WTC11 (cell line): ENCODE data around the gene MYL11. TPM values are rescaled to one million over a fixed set of nuclear protein-coding genes. Genes with fewer than 3 reads are reported as not detected.
A peak's percentile ranks its signal among the peaks of the same experiment; 100 is the strongest.

Experiments
- ATAC-seq: fragments of 200-7000 bp; cut with Tn5 transposase; 2 replicates; pipeline ENCODE4 v1.10.0; 2021; ENCODE audit warnings: mild to moderate bottlenecking, moderate library complexity
- CTCF ChIA-PET: fragments of 300-600 bp; sonication (Branson Sonifier 250); formaldehyde crosslinking; loops from one replicate; lab custom pipeline; 2021; ENCODE audit warnings: antibody characterized with exemption; lab: Charles Lee
- POLR2A ChIA-PET: fragments of 350-600 bp; sonication (Branson Sonifier 250); formaldehyde crosslinking; loops from one replicate; lab custom pipeline; 2021; ENCODE audit warnings: antibody characterized with exemption; lab: Charles Lee
- DNase-seq: peaks from one replicate; pipeline ENCODE4 v3.0.0; 2021; ENCODE audit warnings: low spot score
- H3K27ac Mint-ChIP-seq: 2 replicates; pipeline ENCODE4 v1.8.0; 2021; ENCODE audit warnings: mixed read lengths
- H3K27me3 Mint-ChIP-seq: 2 replicates; pipeline ENCODE4 v1.8.0; 2021; ENCODE audit warnings: low read depth, mild to moderate bottlenecking, moderate library complexity, mixed read lengths
- H3K36me3 Mint-ChIP-seq: 2 replicates; pipeline ENCODE4 v1.8.0; 2021; ENCODE audit warnings: mixed read lengths
- H3K4me1 Mint-ChIP-seq: 2 replicates; pipeline ENCODE4 v1.8.0; 2022; ENCODE audit warnings: mixed read lengths
- H3K4me3 Mint-ChIP-seq: 2 replicates; pipeline ENCODE4 v1.8.0; 2021; ENCODE audit warnings: mild to moderate bottlenecking, moderate library complexity, mixed read lengths
- H3K9me3 Mint-ChIP-seq: 2 replicates; pipeline ENCODE4 v1.8.0; 2021; ENCODE audit warnings: mixed read lengths
- FOXP1 ChIP-seq: sonication (generic); formaldehyde crosslinking; IDR thresholded peaks from 2 replicates; pipeline ENCODE4 v1.8.0; 2022; ENCODE audit warnings: missing genetic modification reagents, mild to moderate bottlenecking, moderate library complexity, borderline replicate concordance
- GABPB1 ChIP-seq: sonication (generic); formaldehyde crosslinking; IDR thresholded peaks from 2 replicates; pipeline ENCODE4 v1.8.1; 2023; ENCODE audit warnings: mild to moderate bottlenecking, missing genetic modification reagents
- GTF2I ChIP-seq: fragments of 250-450 bp; sonication (Bioruptor Pico); conservative IDR thresholded peaks from 2 replicates; pipeline ENCODE4 v1.4.0; 2021; ENCODE audit warnings: mild to moderate bottlenecking
- SMAD3 ChIP-seq: sonication (generic); formaldehyde crosslinking; IDR thresholded peaks from 2 replicates; pipeline ENCODE4 v1.8.0; 2022; ENCODE audit warnings: missing genetic modification reagents, mild to moderate bottlenecking, borderline replicate concordance
- SP1 ChIP-seq: sonication (generic); formaldehyde crosslinking; conservative IDR thresholded peaks from 2 replicates; pipeline ENCODE4 v1.8.1; 2022; ENCODE audit warnings: missing genetic modification reagents
- TCF7 ChIP-seq: sonication (generic); formaldehyde crosslinking; IDR thresholded peaks from 2 replicates; pipeline ENCODE4 v1.8.0; 2022; ENCODE audit warnings: mild to moderate bottlenecking, low read depth, missing genetic modification reagents, moderate library complexity
- TP53 ChIP-seq: sonication (generic); formaldehyde crosslinking; IDR thresholded peaks from 2 replicates; pipeline ENCODE4 v1.8.1; 2023; ENCODE audit warnings: mild to moderate bottlenecking, missing genetic modification reagents
- ZBTB21 ChIP-seq: sonication (generic); formaldehyde crosslinking; IDR thresholded peaks from 2 replicates; pipeline ENCODE4 v1.8.1; 2023; ENCODE audit warnings: mild to moderate bottlenecking, missing genetic modification reagents, borderline replicate concordance
- ZNF219 ChIP-seq: sonication (generic); formaldehyde crosslinking; IDR thresholded peaks from 2 replicates; pipeline ENCODE4 v1.8.0; 2023; ENCODE audit warnings: missing genetic modification reagents, mild to moderate bottlenecking, borderline replicate concordance
- ZNF232 ChIP-seq: sonication (generic); formaldehyde crosslinking; IDR thresholded peaks from 2 replicates; pipeline ENCODE4 v1.8.0; 2022; ENCODE audit warnings: mild to moderate bottlenecking, missing genetic modification reagents
- ZNF416 ChIP-seq: fragments of 250-450 bp; sonication (Bioruptor Pico); IDR thresholded peaks from 2 replicates; pipeline ENCODE4 v1.9.0; 2021; ENCODE audit warnings: mild to moderate bottlenecking, inconsistent platforms
- total RNA-seq: library from RNA; stranded (reverse); gene quantifications from 3 replicates; pipeline ENCODE4 v1.2.3, GENCODE V29; 2021
- TF ChIP-seq, protein P1 (sequence below): sonication (generic); formaldehyde crosslinking; IDR thresholded peaks from 2 replicates; pipeline ENCODE4 v1.8.1; 2023; ENCODE audit warnings: mild to moderate bottlenecking, missing genetic modification reagents
- TF ChIP-seq, protein P2 (sequence below): sonication (generic); formaldehyde crosslinking; IDR thresholded peaks from 2 replicates; pipeline ENCODE4 v1.8.0; 2023; ENCODE audit warnings: mild to moderate bottlenecking, missing genetic modification reagents
- TF ChIP-seq, protein P3 (sequence below): sonication (generic); formaldehyde crosslinking; IDR thresholded peaks from 2 replicates; pipeline ENCODE4 v1.8.1; 2023; ENCODE audit warnings: mild to moderate bottlenecking, missing genetic modification reagents, moderate library complexity
- TF ChIP-seq, protein P4 (sequence below): sonication (generic); formaldehyde crosslinking; IDR thresholded peaks from 2 replicates; pipeline ENCODE4 v1.8.0; 2022; ENCODE audit warnings: mild to moderate bottlenecking, missing genetic modification reagents
- TF ChIP-seq, protein P5 (sequence below): sonication (generic); formaldehyde crosslinking; IDR thresholded peaks from 2 replicates; pipeline ENCODE4 v1.8.0; 2022; ENCODE audit warnings: missing genetic modification reagents

Gene MYL11
- total RNA-seq, 1 experiment from 2014 or later = 1.3 TPM

DNA sequence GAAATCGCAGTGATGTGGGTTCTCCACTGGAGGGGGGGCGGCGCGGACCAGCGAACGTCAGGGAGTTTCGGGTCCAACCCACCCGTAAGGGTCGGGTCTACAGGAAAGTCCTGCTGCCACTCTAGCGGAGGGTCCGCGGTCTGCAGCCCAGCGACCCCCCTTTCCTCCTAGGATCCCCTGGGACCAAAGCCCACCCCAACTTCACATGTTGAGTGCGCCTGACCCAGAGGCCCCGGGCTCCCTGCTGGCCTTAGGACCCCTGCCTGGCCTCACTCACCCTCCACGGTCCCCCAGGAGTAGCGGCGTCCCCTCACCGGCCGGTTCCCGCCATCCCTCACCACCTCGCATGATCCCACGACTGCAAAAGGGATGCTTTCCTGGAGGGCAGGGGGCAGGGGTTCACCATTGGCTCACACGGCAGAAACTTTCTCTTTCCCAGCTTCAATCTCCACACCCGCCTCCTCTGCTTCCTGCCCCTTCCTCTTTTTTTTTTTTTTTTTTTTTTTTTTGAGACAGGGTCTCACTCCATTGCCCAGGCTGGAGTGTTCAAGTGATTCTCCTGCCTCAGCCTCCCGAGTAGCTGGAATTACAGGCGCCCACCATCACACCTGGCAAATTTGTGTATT is 4.7 kb downstream of the MYL11 start:
- ATAC-seq (no peak), DNase-seq (no peak)
- no peak for TF ChIP-seq GABPB1
- TF ChIP-seq ZNF416 (CRISPR knock-in tag) = 0 out of 2 replicates have a peak, but pooled peaks have one; percentile 1
- no peak for TF ChIP-seq ZNF219 (CRISPR knock-in tag)
- no peak for TF ChIP-seq FOXP1 (CRISPR knock-in tag)
- TF ChIP-seq, protein P1, sequence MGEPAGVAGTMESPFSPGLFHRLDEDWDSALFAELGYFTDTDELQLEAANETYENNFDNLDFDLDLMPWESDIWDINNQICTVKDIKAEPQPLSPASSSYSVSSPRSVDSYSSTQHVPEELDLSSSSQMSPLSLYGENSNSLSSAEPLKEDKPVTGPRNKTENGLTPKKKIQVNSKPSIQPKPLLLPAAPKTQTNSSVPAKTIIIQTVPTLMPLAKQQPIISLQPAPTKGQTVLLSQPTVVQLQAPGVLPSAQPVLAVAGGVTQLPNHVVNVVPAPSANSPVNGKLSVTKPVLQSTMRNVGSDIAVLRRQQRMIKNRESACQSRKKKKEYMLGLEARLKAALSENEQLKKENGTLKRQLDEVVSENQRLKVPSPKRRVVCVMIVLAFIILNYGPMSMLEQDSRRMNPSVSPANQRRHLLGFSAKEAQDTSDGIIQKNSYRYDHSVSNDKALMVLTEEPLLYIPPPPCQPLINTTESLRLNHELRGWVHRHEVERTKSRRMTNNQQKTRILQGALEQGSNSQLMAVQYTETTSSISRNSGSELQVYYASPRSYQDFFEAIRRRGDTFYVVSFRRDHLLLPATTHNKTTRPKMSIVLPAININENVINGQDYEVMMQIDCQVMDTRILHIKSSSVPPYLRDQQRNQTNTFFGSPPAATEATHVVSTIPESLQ (CRISPR knock-in tag) = no peak
- TF ChIP-seq SP1 (CRISPR knock-in tag) = 0 out of 2 replicates have a peak, but pooled peaks have one; percentile 5
- no peak for TF ChIP-seq ZBTB21 (CRISPR knock-in tag)
- TF ChIP-seq, protein P2, sequence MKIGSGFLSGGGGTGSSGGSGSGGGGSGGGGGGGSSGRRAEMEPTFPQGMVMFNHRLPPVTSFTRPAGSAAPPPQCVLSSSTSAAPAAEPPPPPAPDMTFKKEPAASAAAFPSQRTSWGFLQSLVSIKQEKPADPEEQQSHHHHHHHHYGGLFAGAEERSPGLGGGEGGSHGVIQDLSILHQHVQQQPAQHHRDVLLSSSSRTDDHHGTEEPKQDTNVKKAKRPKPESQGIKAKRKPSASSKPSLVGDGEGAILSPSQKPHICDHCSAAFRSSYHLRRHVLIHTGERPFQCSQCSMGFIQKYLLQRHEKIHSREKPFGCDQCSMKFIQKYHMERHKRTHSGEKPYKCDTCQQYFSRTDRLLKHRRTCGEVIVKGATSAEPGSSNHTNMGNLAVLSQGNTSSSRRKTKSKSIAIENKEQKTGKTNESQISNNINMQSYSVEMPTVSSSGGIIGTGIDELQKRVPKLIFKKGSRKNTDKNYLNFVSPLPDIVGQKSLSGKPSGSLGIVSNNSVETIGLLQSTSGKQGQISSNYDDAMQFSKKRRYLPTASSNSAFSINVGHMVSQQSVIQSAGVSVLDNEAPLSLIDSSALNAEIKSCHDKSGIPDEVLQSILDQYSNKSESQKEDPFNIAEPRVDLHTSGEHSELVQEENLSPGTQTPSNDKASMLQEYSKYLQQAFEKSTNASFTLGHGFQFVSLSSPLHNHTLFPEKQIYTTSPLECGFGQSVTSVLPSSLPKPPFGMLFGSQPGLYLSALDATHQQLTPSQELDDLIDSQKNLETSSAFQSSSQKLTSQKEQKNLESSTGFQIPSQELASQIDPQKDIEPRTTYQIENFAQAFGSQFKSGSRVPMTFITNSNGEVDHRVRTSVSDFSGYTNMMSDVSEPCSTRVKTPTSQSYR (CRISPR knock-in tag) = no peak
- 0 out of 2 replicates have a peak, but pooled peaks have one; percentile 28 for TF ChIP-seq ZNF232 (CRISPR knock-in tag)
- Mint-ChIP-seq H3K4me1 (peaks cover 14% of the 10 kb centered on the region), H3K9me3 (no peaks in the 10 kb centered on the region), H3K4me3 (peak overlapping the region; percentile 96), H3K27ac (peak overlapping the region; percentile 89), H3K36me3 (0 out of 2 replicates have a peak, but pooled peaks cover 2% of the 10 kb centered on the region), H3K27me3 (peaks cover 7% of the 10 kb centered on the region)
- ChIA-PET POLR2A (interaction anchor here (0.8 kb wide), 1 partner anchor 16 kb away, joined by 4 read pairs; the partner anchor contains the start of gene ZNF48), CTCF (interaction anchor here (1.6 kb wide), 2 partner anchors 16 to 30 kb away, joined by 6 to 7 read pairs; partner anchors contain the start of gene ZNF48)

DNA sequence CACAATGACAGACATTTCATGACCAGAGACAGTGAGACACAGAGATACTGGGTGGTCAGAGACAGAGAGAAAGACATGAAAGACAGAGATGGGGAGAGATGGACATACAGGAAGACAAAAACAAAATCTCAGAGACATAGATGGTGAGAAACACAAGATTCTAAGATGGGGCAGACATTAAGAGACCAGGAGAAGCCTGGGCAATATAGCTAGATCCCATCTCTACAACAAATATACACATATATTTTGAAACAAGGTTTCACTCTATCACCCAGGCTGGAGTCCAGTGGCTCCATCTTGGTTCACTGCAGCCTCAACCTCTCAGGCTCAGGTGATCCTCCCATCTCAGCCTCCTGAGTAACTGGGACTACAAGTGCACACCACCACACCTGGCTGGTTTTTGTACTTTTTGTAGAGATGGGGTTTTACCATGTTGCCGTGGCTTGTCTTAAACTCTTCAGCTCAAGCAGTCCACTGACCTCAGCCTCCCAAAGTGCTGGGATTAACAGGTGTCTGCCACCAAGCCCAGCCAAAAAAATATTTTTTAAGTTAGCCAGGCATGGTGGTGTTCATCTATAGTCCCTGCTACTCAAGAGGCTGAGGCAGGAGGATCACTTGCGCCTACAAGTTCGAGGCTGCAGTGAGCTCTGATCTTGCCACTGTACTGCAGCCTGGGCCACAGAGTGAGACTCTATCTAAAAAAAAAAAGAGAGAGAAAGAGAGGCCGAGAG is 5.6 kb downstream of the MYL11 start:
- Mint-ChIP-seq H3K4me1 (peaks cover 14% of the 10 kb centered on the region), H3K36me3 (0 out of 2 replicates have a peak, but pooled peaks cover 2% of the 10 kb centered on the region), H3K4me3 (peak overlapping the region; percentile 96), H3K27me3 (peaks cover 8% of the 10 kb centered on the region)
- DNase-seq = no peak
- CTCF ChIA-PET = no interaction called here
- POLR2A ChIA-PET = no interaction called here
- TF ChIP-seq, protein P2 (CRISPR knock-in tag) = no peak
- no peak for TF ChIP-seq ZBTB21 (CRISPR knock-in tag)
- no peak for TF ChIP-seq TCF7 (CRISPR knock-in tag)
- TF ChIP-seq, protein P3, sequence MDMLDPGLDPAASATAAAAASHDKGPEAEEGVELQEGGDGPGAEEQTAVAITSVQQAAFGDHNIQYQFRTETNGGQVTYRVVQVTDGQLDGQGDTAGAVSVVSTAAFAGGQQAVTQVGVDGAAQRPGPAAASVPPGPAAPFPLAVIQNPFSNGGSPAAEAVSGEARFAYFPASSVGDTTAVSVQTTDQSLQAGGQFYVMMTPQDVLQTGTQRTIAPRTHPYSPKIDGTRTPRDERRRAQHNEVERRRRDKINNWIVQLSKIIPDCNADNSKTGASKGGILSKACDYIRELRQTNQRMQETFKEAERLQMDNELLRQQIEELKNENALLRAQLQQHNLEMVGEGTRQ = no peak
- TF ChIP-seq, protein P4, sequence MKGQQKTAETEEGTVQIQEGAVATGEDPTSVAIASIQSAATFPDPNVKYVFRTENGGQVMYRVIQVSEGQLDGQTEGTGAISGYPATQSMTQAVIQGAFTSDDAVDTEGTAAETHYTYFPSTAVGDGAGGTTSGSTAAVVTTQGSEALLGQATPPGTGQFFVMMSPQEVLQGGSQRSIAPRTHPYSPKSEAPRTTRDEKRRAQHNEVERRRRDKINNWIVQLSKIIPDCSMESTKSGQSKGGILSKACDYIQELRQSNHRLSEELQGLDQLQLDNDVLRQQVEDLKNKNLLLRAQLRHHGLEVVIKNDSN (CRISPR knock-in tag) = no peak
- TF ChIP-seq SMAD3 (CRISPR knock-in tag) = no peak
- TF ChIP-seq GTF2I = no peak
- TF ChIP-seq, protein P5, sequence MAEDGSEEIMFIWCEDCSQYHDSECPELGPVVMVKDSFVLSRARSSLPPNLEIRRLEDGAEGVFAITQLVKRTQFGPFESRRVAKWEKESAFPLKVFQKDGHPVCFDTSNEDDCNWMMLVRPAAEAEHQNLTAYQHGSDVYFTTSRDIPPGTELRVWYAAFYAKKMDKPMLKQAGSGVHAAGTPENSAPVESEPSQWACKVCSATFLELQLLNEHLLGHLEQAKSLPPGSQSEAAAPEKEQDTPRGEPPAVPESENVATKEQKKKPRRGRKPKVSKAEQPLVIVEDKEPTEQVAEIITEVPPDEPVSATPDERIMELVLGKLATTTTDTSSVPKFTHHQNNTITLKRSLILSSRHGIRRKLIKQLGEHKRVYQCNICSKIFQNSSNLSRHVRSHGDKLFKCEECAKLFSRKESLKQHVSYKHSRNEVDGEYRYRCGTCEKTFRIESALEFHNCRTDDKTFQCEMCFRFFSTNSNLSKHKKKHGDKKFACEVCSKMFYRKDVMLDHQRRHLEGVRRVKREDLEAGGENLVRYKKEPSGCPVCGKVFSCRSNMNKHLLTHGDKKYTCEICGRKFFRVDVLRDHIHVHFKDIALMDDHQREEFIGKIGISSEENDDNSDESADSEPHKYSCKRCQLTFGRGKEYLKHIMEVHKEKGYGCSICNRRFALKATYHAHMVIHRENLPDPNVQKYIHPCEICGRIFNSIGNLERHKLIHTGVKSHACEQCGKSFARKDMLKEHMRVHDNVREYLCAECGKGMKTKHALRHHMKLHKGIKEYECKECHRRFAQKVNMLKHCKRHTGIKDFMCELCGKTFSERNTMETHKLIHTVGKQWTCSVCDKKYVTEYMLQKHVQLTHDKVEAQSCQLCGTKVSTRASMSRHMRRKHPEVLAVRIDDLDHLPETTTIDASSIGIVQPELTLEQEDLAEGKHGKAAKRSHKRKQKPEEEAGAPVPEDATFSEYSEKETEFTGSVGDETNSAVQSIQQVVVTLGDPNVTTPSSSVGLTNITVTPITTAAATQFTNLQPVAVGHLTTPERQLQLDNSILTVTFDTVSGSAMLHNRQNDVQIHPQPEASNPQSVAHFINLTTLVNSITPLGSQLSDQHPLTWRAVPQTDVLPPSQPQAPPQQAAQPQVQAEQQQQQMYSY (CRISPR knock-in tag) = no peak
- no peak for TF ChIP-seq TP53 (CRISPR knock-in tag)
- TF ChIP-seq, all 79 proteins: peak for 0
- no peak for ATAC-seq
- Mint-ChIP-seq H3K9me3 (no peaks in the 10 kb centered on the region), H3K27ac (peak overlapping the region; percentile 46)
